ENCODE data around the gene ADORA1. TPM values are rescaled to one million over a fixed set of nuclear protein-coding genes. Genes with fewer than 3 reads are reported as not detected.

The ADORA1 gene
- total and polyA plus RNA-seq, 2 of the 4 experiments (the other 2 are of a cell fraction), result 0.36 to 0.56 TPM

DNA sequence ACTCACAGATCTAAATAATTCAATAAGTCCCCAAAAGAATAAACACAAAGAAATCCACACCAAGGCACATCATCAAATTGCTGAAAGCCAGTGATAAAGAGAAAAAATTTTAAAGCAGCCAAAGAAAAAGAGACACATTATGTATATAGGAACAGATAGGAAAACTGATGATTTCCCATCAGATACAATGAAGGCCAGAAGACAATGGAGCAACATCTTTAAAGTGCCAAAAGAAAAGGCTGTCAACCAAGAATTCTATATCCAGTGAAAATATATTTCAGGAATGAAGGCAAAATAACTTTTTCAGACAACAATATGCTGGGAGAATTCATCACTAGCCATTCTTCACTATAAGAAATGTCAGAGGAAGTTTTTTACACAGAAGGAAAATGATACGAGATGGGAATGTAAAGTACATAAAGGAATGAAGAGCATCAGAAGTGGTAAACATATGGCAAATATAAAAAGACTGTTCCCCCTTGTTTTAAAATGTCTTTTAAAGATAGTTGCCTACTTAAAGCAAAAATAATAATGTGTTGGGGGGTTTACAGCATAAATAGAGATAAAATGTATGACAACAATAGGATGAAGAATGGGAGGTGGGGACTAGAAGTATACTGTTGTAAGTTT, 32.4 kb upstream of the ADORA1 start:
- Histone ChIP-seq H4K91ac (ENCODE audit: insufficient read depth, low read depth, low read length) (no peak overlapping the region), H3K9me3 (ENCODE audit: control insufficient read depth, insufficient read depth, low read length) (peaks cover 9% of the 10 kb centered on the region), H3K9ac (ENCODE audit: low read depth, low read length) (no peak overlapping the region), H2AFZ (replicated peaks; ENCODE audit: low read length, poor library complexity) (no peak overlapping the region), H3K18ac (ENCODE audit: low read depth, low read length) (no peak overlapping the region), H3K79me1 (ENCODE audit: low read depth in 1 of 2, low read length in 2 of 2) (no peaks in the 10 kb centered on the region), H4K8ac (ENCODE audit: low read depth in 2 of 2, low read length in 2 of 2) (no peak overlapping the region), H2BK20ac (ENCODE audit: low read depth, low read length) (no peak overlapping the region), H3K56ac (ENCODE audit: extremely low read depth, insufficient read depth, low read length) (no peak overlapping the region), H3K4me2 (ENCODE audit: low read depth, low read length) (no peak overlapping the region), H3K9me1 (ENCODE audit: insufficient read depth, low read length) (no peaks in the 10 kb centered on the region), H3K27ac (ENCODE audit: insufficient read depth, low read length) (no peak overlapping the region), H2AK5ac (ENCODE audit: low read depth, low read length) (no peak overlapping the region), H4K20me1 (ENCODE audit: insufficient read depth, low read length) (no peaks in the 10 kb centered on the region), H3K14ac (replicated peaks; ENCODE audit: low read depth, low read length) (no peak overlapping the region), H4K5ac (ENCODE audit: low read depth, low read length) (no peak overlapping the region), H2BK120ac (ENCODE audit: low read depth, low read length) (no peak overlapping the region), H2BK5ac (ENCODE audit: low read depth, low read length, poor library complexity, severe bottlenecking) (no peak overlapping the region), H3K4me3 (ENCODE audit: insufficient read depth, low read depth, low read length) (no peak overlapping the region), H3K4me1 (ENCODE audit: control insufficient read depth, insufficient read depth, low read length) (no peaks in the 10 kb centered on the region), H2AK9ac (replicated peaks; ENCODE audit: low read depth, low read length, poor library complexity) (no peak overlapping the region), H2BK15ac (ENCODE audit: low read depth, low read length) (no peak overlapping the region), H3K27me3 (ENCODE audit: control insufficient read depth, insufficient read depth, low read length) (peaks cover 48% of the 10 kb centered on the region), H3K23ac (ENCODE audit: low read depth, low read length) (no peak overlapping the region), H3K4ac (ENCODE audit: low read depth, low read length) (no peak overlapping the region), H3K36me3 (ENCODE audit: control insufficient read depth, insufficient read depth, low read length) (no peaks in the 10 kb centered on the region)
- no peak for TF ChIP-seq NFE2L2 (IDR thresholded peaks at IDR 0.05; ENCODE audit: low read depth, low read length)
- TF ChIP-seq, protein P1, sequence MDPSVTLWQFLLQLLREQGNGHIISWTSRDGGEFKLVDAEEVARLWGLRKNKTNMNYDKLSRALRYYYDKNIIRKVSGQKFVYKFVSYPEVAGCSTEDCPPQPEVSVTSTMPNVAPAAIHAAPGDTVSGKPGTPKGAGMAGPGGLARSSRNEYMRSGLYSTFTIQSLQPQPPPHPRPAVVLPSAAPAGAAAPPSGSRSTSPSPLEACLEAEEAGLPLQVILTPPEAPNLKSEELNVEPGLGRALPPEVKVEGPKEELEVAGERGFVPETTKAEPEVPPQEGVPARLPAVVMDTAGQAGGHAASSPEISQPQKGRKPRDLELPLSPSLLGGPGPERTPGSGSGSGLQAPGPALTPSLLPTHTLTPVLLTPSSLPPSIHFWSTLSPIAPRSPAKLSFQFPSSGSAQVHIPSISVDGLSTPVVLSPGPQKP (IDR thresholded peaks at IDR 0.05; ENCODE audit: borderline replicate concordance, low read depth, low read length), result no peak
- TF ChIP-seq RAD21 (IDR thresholded peaks at IDR 0.05; ENCODE audit: low read length), result no peak
- no peak for TF ChIP-seq MAZ (IDR thresholded peaks at IDR 0.05; ENCODE audit: borderline replicate concordance, low read depth, low read length)
- no peak for TF ChIP-seq POLR2A (IDR thresholded peaks at IDR 0.05; ENCODE audit: low read depth, low read length)
- TF ChIP-seq CTCF (conservative IDR thresholded peaks at IDR 0.05; ENCODE audit: low read depth, low read length), result no peak
- TF ChIP-seq CHD1 (IDR thresholded peaks at IDR 0.05; ENCODE audit: low read depth, low read length), result no peak
- TF ChIP-seq FOS (IDR thresholded peaks at IDR 0.05; ENCODE audit: low read depth, low read length), result no peak
- no peak for TF ChIP-seq RFX5 (IDR thresholded peaks at IDR 0.05; ENCODE audit: low read depth, low read length)
- TF ChIP-seq MAFK (IDR thresholded peaks at IDR 0.05; ENCODE audit: low read depth, low read length), result no peak
- TF ChIP-seq, protein P2, sequence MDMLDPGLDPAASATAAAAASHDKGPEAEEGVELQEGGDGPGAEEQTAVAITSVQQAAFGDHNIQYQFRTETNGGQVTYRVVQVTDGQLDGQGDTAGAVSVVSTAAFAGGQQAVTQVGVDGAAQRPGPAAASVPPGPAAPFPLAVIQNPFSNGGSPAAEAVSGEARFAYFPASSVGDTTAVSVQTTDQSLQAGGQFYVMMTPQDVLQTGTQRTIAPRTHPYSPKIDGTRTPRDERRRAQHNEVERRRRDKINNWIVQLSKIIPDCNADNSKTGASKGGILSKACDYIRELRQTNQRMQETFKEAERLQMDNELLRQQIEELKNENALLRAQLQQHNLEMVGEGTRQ (IDR thresholded peaks at IDR 0.05; ENCODE audit: low read depth, low read length), result no peak
- ATAC-seq (ENCODE audit: low read depth) (no peak), DNase-seq (no peak)
- WGBS, 2 experiments (ENCODE audit: extremely low coverage in 2 of 2, insufficient read length in 1 of 2), result no CpG with 5 or more reads among the region's 1 CpG
- POLR2A ChIA-PET (ENCODE audit: unreplicated experiment), result no interaction called here
- no TSS peak for BruUV-seq (replicated peaks)
- in situ Hi-C loops (cut with MboI; ENCODE audit: low sequenced_read_pairs), result no loop called here
- dilution Hi-C loops (cut with HindIII; ENCODE audit: low sequenced_read_pairs, unreplicated experiment), result no loop called here
- CTCF ChIA-PET, result no interaction called here
- intact Hi-C loops (cut with micrococcal nuclease), result no loop called here

Measured in IMR-90 (cell line).